Measurements from ENCODE around the gene IKZF1.

DNA sequence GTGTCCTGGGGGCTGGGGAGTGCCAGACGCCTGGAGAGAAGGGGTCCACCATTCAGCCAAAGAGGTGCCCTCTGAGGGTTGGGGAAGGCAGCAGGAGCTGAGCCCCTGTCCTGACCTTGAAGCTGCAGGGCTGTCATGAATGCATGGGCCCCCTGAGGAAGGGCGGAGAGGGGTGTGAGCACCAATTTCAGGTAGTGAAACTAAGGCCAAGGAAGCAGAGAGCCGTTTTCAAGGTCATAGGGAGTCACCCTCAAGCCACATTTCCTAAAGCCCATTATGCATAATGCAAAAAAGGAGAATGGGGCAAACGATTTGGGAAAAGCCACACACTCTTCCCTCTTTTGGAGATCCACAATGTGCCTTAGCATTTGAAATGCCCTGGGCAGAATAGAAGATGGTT is 108.5 kb downstream of the IKZF1 start:
- TF ChIP-seq TEAD1 (CRISPR knock-in tag; IDR thresholded peaks at IDR 0.05) = no peak
- no peak for TF ChIP-seq SP1 (CRISPR knock-in tag; conservative IDR thresholded peaks at IDR 0.05)
- no peak for TF ChIP-seq SMAD3 (CRISPR knock-in tag; IDR thresholded peaks at IDR 0.05; ENCODE audit: borderline replicate concordance)
- TF ChIP-seq, protein P1, sequence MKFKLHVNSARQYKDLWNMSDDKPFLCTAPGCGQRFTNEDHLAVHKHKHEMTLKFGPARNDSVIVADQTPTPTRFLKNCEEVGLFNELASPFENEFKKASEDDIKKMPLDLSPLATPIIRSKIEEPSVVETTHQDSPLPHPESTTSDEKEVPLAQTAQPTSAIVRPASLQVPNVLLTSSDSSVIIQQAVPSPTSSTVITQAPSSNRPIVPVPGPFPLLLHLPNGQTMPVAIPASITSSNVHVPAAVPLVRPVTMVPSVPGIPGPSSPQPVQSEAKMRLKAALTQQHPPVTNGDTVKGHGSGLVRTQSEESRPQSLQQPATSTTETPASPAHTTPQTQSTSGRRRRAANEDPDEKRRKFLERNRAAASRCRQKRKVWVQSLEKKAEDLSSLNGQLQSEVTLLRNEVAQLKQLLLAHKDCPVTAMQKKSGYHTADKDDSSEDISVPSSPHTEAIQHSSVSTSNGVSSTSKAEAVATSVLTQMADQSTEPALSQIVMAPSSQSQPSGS (CRISPR knock-in tag; IDR thresholded peaks at IDR 0.05; ENCODE audit: borderline replicate concordance, low read depth) = no peak
- TF ChIP-seq ZNF423 (CRISPR knock-in tag; IDR thresholded peaks at IDR 0.05) = no peak
- TF ChIP-seq, protein P2, sequence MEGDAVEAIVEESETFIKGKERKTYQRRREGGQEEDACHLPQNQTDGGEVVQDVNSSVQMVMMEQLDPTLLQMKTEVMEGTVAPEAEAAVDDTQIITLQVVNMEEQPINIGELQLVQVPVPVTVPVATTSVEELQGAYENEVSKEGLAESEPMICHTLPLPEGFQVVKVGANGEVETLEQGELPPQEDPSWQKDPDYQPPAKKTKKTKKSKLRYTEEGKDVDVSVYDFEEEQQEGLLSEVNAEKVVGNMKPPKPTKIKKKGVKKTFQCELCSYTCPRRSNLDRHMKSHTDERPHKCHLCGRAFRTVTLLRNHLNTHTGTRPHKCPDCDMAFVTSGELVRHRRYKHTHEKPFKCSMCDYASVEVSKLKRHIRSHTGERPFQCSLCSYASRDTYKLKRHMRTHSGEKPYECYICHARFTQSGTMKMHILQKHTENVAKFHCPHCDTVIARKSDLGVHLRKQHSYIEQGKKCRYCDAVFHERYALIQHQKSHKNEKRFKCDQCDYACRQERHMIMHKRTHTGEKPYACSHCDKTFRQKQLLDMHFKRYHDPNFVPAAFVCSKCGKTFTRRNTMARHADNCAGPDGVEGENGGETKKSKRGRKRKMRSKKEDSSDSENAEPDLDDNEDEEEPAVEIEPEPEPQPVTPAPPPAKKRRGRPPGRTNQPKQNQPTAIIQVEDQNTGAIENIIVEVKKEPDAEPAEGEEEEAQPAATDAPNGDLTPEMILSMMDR (IDR thresholded peaks at IDR 0.05) = no peak
- no peak for TF ChIP-seq ZBTB21 (CRISPR knock-in tag; IDR thresholded peaks at IDR 0.05; ENCODE audit: borderline replicate concordance)
- no peak for TF ChIP-seq ZNF416 (CRISPR knock-in tag; IDR thresholded peaks at IDR 0.05)
- TF ChIP-seq, protein P3, sequence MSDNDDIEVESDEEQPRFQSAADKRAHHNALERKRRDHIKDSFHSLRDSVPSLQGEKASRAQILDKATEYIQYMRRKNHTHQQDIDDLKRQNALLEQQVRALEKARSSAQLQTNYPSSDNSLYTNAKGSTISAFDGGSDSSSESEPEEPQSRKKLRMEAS (CRISPR knock-in tag; IDR thresholded peaks at IDR 0.05) = no peak
- no peak for TF ChIP-seq TEAD4 (CRISPR knock-in tag; IDR thresholded peaks at IDR 0.05)
- TF ChIP-seq, protein P4, sequence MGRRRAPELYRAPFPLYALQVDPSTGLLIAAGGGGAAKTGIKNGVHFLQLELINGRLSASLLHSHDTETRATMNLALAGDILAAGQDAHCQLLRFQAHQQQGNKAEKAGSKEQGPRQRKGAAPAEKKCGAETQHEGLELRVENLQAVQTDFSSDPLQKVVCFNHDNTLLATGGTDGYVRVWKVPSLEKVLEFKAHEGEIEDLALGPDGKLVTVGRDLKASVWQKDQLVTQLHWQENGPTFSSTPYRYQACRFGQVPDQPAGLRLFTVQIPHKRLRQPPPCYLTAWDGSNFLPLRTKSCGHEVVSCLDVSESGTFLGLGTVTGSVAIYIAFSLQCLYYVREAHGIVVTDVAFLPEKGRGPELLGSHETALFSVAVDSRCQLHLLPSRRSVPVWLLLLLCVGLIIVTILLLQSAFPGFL (CRISPR knock-in tag; IDR thresholded peaks at IDR 0.05; ENCODE audit: borderline replicate concordance) = no peak
- no peak for TF ChIP-seq ZNF138 (CRISPR knock-in tag; conservative IDR thresholded peaks at IDR 0.05)

Measured in WTC11 (cell line).